Panc1 (cell line): ENCODE data around the gene GPR162. TPM values are rescaled to one million over a fixed set of nuclear protein-coding genes. Genes with fewer than 3 reads are reported as not detected.

ENCODE experiments used
- ATAC-seq: fragments of 200-7000 bp; cut with Tn5 transposase; 2 replicates; pipeline ENCODE4 v1.9.1; 2020; ENCODE audit warnings: mild to moderate bottlenecking, moderate library complexity
- BruUV-seq: library from RNA; stranded (reverse); fragments of 400-500 nt; replicated peaks from 2 replicates; lab custom pipeline; 2021; lab: Mats Ljungman, UMichigan
- CTCF ChIA-PET: fragments of 300-600 bp; sonication (Branson Sonifier 250); formaldehyde crosslinking; loops from one replicate; lab custom pipeline; 2022; ENCODE audit warnings: antibody characterized with exemption; lab: Charles Lee
- POLR2A ChIA-PET: fragments of 300-600 bp; sonication (Branson Sonifier 250); formaldehyde crosslinking; loops from one replicate; lab custom pipeline; 2022; ENCODE audit warnings: antibody characterized with exemption; lab: Charles Lee
- DNase-seq: peaks from one replicate; pipeline ENCODE4 v3.0.0-alpha.2; 2010; ENCODE audit warnings: low read depth, low spot score
- H3K27ac ChIP-seq: 2 replicates; pipeline ENCODE4 v1.5.1; 2011; ENCODE audit warnings: mild to moderate bottlenecking, low read length, inconsistent platforms
- H3K27me3 ChIP-seq: fragments of 200-500 bp; sonication (Bioruptor generic); 2 replicates; pipeline ENCODE4 v1.6.0; 2014; ENCODE audit warnings: low read length, inconsistent platforms; ENCODE audit not compliant: control insufficient read depth, insufficient read depth
- H3K36me3 ChIP-seq: fragments of 200-500 bp; sonication (Bioruptor generic); 2 replicates; pipeline ENCODE4 v1.5.1; 2014; ENCODE audit warnings: inconsistent platforms, mild to moderate bottlenecking, low read length, moderate library complexity; ENCODE audit not compliant: control insufficient read depth, insufficient read depth
- H3K4me1 ChIP-seq: 2 replicates; pipeline ENCODE4 v1.5.1; 2011; ENCODE audit warnings: inconsistent platforms, mild to moderate bottlenecking, low read length, moderate library complexity; ENCODE audit not compliant: control insufficient read depth, insufficient read depth
- H3K4me3 ChIP-seq, 2 experiments: 2 replicates each; pipeline ENCODE4 v1.5.1; 2011 to 2012; ENCODE audit warnings: low read depth in 2 of 2, low read length in 2 of 2, mild to moderate bottlenecking in 2 of 2, inconsistent platforms in 1 of 2, moderate library complexity in 1 of 2
- H3K9me3 ChIP-seq: fragments of 200-500 bp; sonication (Bioruptor generic); 2 replicates; pipeline ENCODE4 v1.5.1; 2014; ENCODE audit warnings: low read depth, mild to moderate bottlenecking, inconsistent platforms, low read length, moderate library complexity; ENCODE audit not compliant: control insufficient read depth, insufficient read depth
- CTCF ChIP-seq: fragments of 450-650 bp; IDR thresholded peaks from 2 replicates; pipeline ENCODE4 v1.5.1; 2017; ENCODE audit warnings: mild to moderate bottlenecking
- POLR2AphosphoS5 ChIP-seq: IDR thresholded peaks from 2 replicates; pipeline ENCODE4 v1.6.1; 2012; ENCODE audit warnings: mild to moderate bottlenecking, low read depth, low read length, moderate library complexity
- REST ChIP-seq, 2 experiments: IDR thresholded peaks; 2 replicates each; pipeline ENCODE4 v1.6.1; 2011 to 2012; ENCODE audit warnings: low read depth in 2 of 2, control low read depth in 1 of 2, low read length in 1 of 2, mild to moderate bottlenecking in 1 of 2, moderate library complexity in 1 of 2; ENCODE audit not compliant: insufficient read depth in 1 of 2
- SIN3A ChIP-seq: IDR thresholded peaks from 2 replicates; pipeline ENCODE4 v1.6.1; 2012; ENCODE audit warnings: low read depth, mild to moderate bottlenecking, low read length, moderate library complexity, borderline replicate concordance; ENCODE audit not compliant: insufficient read depth
- TCF7L2 ChIP-seq: IDR thresholded peaks from 2 replicates; pipeline ENCODE4 v1.6.1; 2011; ENCODE audit warnings: mild to moderate bottlenecking, low read depth, low read length, inconsistent platforms
- in situ Hi-C: cut with HindIII; loops from 2 replicates; pipeline ENCODE4 v1.10.0; 2016; ENCODE audit warnings: low sequenced_read_pairs, low pct_unique_long_range_greater_than_20kb
- intact Hi-C: fragments of 100-400 bp; cut with micrococcal nuclease; formaldehyde crosslinking; loops from one replicate; pipeline ENCODE4 v1.10.0; 2022; ENCODE audit not compliant: unreplicated experiment
- total RNA-seq: library from RNA; stranded (reverse); gene quantifications from one replicate; pipeline ENCODE4 v1.2.1, GENCODE V29; 2021; ENCODE audit not compliant: unreplicated experiment

Gene GPR162
- total RNA-seq, 1 experiment from 2014 or later, result 1.3 TPM

GRCh38 chr12:6851921-6852650 is 30.5 kb downstream of the GPR162 start, which contains the start of gene USP5:
USP5 (plus strand) TSS chr12:6852150; CDS start chr12:6852180, 30 bp downstream.
- Histone ChIP-seq H3K4me3 (peak within 1 kb of the TSS; percentile 75 to 89), H3K4me1 (peaks cover 15% of the 10 kb centered on the region), H3K9me3 (no peaks in the 10 kb centered on the region), H3K36me3 (peaks cover 10% of the 10 kb centered on the region), H3K27me3 (no peaks in the 10 kb centered on the region), H3K27ac (peak within 1 kb of the TSS; percentile 94)
- in situ Hi-C loops (no loop called here), intact Hi-C loops (no loop called here)
- TF ChIP-seq CTCF (no peak), TCF7L2 (no peak), REST (IDR thresholded peaks at IDR 0.05; ENCODE audit: insufficient read depth in 1 of 2, low read depth in 2 of 2, low read length in 1 of 2) (no peak), SIN3A (0 out of 2 replicates have a peak, but pooled peaks have one; percentile 49), POLR2AphosphoS5 (peak; percentile 76; the same call in 1 of the 2 replicates)
- CTCF ChIA-PET, result interaction anchor here (0.6 to 1.0 kb wide), 4 partner anchors 17 to 306 kb away, joined by 3 to 5 read pairs (median 4); no protein-coding TSS in a partner anchor
- DNase-seq (peak; percentile 98), ATAC-seq (peak; percentile 91)
- POLR2A ChIA-PET, result interaction anchor here (0.5 to 1.1 kb wide), 4 partner anchors 15 to 191 kb away, joined by 4 to 7 read pairs (median 5); partner anchors contain the start of gene TPI1
- TSS peak; percentile 92 for BruUV-seq

- POLR2A ChIA-PET, result interaction anchor here (0.5 to 1.1 kb wide), 3 partner anchors 14 to 191 kb away, joined by 4 to 7 read pairs (median 5); partner anchors contain the start of gene TPI1
- Histone ChIP-seq H3K4me3 (peak overlapping the region; percentile 75 to 89), H3K27ac (peak overlapping the region; percentile 72), H3K9me3 (no peaks in the 10 kb centered on the region), H3K27me3 (no peaks in the 10 kb centered on the region), H3K36me3 (peaks cover 10% of the 10 kb centered on the region), H3K4me1 (peaks cover 15% of the 10 kb centered on the region)
- intact Hi-C loops (no loop called here), in situ Hi-C loops (no loop called here)
- DNase-seq (no peak), ATAC-seq (no peak)
- CTCF ChIA-PET, result interaction anchor here (0.6 kb wide), 1 partner anchor 307 kb away, joined by 3 read pairs; no protein-coding TSS in a partner anchor
- TF ChIP-seq TCF7L2 (no peak), REST (IDR thresholded peaks at IDR 0.05; ENCODE audit: insufficient read depth in 1 of 2, low read depth in 2 of 2, low read length in 1 of 2) (no peak), SIN3A (no peak), CTCF (no peak), POLR2AphosphoS5 (no peak)
- no TSS peak for BruUV-seq
These were observed 31.2 kb downstream of the GPR162 start for GRCh38 chr12:6852651-6853354.
